GM19452 (cell line): ENCODE data around the gene GATAD1.
"Not testable (repeated sequence)": the region's sequence is repeated elsewhere in the genome, so short reads cannot be mapped to it uniquely, and the experiment has no call there.

Experiments
- ATAC-seq: cut with Tn5 transposase; IDR thresholded peaks from one replicate; pipeline ENCODE4 v1.9.1; 2021; ENCODE audit not compliant: unreplicated experiment

GATAD1 gene

GRCh38 chr7:92479146-92479545 is 31.9 kb downstream of the GATAD1 start:
- ATAC-seq, result not testable (repeated sequence)

- ATAC-seq, result not testable (repeated sequence)
These were observed 36.3 kb downstream of the GATAD1 start for GRCh38 chr7:92483624-92484023.

- ATAC-seq, result not testable (repeated sequence)
These were observed 36.9 kb downstream of the GATAD1 start for GRCh38 chr7:92484226-92484625.

- no peak for ATAC-seq
These were observed 38.1 kb downstream of the GATAD1 start for GRCh38 chr7:92485267-92485892.

GRCh38 chr7:92485974-92486373 is 38.7 kb downstream of the GATAD1 start:
- ATAC-seq, result no peak

GRCh38 chr7:92487804-92488203 is 40.5 kb downstream of the GATAD1 start:
- ATAC-seq, result no peak

GRCh38 chr7:92489634-92490033 is 42.4 kb downstream of the GATAD1 start:
- no peak for ATAC-seq

- ATAC-seq, result no peak
These were observed 49.6 kb downstream of the GATAD1 start for GRCh38 chr7:92496876-92497275.

- ATAC-seq, result no peak
These were observed 51.3 kb downstream of the GATAD1 start for GRCh38 chr7:92498557-92498956.

- ATAC-seq, result no peak
These were observed 56.5 kb downstream of the GATAD1 start for GRCh38 chr7:92503767-92504166.

GRCh38 chr7:92504563-92504962 is 57.3 kb downstream of the GATAD1 start:
- no peak for ATAC-seq

- ATAC-seq, result no peak
These were observed 59.1 kb downstream of the GATAD1 start for GRCh38 chr7:92506363-92506762.

GRCh38 chr7:92508946-92509345 is 61.7 kb downstream of the GATAD1 start:
- ATAC-seq, result no peak
